ENCODE results near the gene CTSK.
"Not testable (repeated sequence)": the region's sequence is repeated elsewhere in the genome, so short reads cannot be mapped to it uniquely, and the experiment has no call there.

Gene CTSK

GRCh38 chr1:150804671-150805070, 3.4 kb downstream of the CTSK start:
- no peak for TF ChIP-seq CTCF (IDR thresholded peaks at IDR 0.05; ENCODE audit: insufficient read depth, low read depth, low read length, missing control alignments)
- no peak overlapping the region for H3K4me3 ChIP-seq (ENCODE audit: low read depth, low read length)
- no peak for DNase-seq (ENCODE audit: low read depth)

- H3K4me3 ChIP-seq (ENCODE audit: low read depth, low read length), result no peak overlapping the region
- DNase-seq (ENCODE audit: low read depth), result no peak
- no peak for TF ChIP-seq CTCF (IDR thresholded peaks at IDR 0.05; ENCODE audit: insufficient read depth, low read depth, low read length, missing control alignments)
These were observed 9.0 kb downstream of the CTSK start for GRCh38 chr1:150799089-150799488.

- H3K4me3 ChIP-seq (ENCODE audit: low read depth, low read length), result no peak overlapping the region
- no peak for TF ChIP-seq CTCF (IDR thresholded peaks at IDR 0.05; ENCODE audit: insufficient read depth, low read depth, low read length, missing control alignments)
- no peak for DNase-seq (ENCODE audit: low read depth)
These were observed 9.5 kb downstream of the CTSK start for GRCh38 chr1:150798525-150798924.

GRCh38 chr1:150796374-150796773, 11.7 kb downstream of the CTSK start:
- H3K4me3 ChIP-seq (ENCODE audit: low read depth, low read length), result no peak overlapping the region
- TF ChIP-seq CTCF (IDR thresholded peaks at IDR 0.05; ENCODE audit: insufficient read depth, low read depth, low read length, missing control alignments), result no peak
- no peak for DNase-seq (ENCODE audit: low read depth)

DNA sequence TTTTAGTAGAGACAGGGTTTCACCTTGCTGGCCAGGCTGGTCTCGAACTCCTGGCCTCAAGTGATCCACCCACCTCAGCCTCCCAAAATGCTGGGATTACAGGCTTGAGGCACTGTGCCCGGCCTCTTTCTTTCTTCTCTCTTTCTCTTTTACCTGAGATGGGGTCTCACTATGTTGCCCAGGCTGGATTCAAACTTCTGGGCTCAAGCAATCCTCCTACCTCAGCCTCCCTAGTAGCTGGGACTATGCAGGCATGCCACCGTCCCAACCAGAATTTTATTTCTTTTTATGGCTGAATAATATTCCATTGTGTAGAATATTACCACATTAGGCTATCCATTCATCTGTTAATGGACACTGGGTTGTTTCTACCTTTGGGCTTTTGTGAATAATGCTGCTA, 14.3 kb downstream of the CTSK start:
- DNase-seq (ENCODE audit: low read depth); H3K4me3 ChIP-seq (ENCODE audit: low read depth, low read length): not testable (repeated sequence)

DNA sequence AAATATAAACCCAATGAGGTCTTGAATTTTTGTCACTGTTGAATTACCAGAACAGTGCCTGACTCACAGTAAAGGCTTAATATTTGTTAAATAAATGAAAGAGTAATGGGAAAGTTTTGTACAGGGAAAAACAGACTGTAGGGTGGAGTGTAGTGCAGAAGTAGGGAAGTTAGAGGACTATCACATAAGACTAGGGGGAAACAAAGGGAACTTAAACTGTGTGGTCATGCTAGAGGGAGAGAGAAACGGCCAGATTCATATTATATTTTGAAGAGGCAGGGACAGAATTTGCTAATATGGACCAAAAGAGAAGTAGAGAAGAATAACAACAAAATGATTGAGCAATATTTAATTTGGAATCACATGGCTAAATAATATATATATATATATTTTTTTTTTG, 14.8 kb downstream of the CTSK start:
- H3K4me3 ChIP-seq (ENCODE audit: low read depth, low read length), result no peak overlapping the region
- DNase-seq (ENCODE audit: low read depth), result no peak
- TF ChIP-seq CTCF (IDR thresholded peaks at IDR 0.05; ENCODE audit: insufficient read depth, low read depth, low read length, missing control alignments), result no peak

DNA sequence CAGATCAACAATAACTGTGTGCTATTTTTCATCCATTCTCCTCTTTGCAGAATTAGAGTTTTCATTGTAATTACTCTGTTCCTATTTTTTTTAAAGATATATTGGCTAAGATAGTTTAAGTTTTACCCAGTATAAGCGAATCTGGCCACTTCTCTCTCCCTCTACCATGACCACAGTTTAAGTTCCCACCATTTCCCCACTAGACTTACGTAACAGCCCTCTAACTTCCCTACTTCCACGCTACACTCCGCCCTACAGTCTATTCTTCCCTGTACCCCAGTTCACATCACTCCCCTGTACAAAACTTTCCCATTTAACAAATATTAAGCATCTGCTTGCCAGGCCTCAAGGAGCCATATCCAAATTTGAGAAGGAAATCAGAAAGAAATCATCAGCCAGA, 16.5 kb downstream of the CTSK start:
- no peak for TF ChIP-seq CTCF (IDR thresholded peaks at IDR 0.05; ENCODE audit: insufficient read depth, low read depth, low read length, missing control alignments)
- no peak overlapping the region for H3K4me3 ChIP-seq (ENCODE audit: low read depth, low read length)
- DNase-seq (ENCODE audit: low read depth), result no peak

GRCh38 chr1:150789396-150789795, 18.7 kb downstream of the CTSK start:
- DNase-seq (ENCODE audit: low read depth), result no peak
- no peak for TF ChIP-seq CTCF (IDR thresholded peaks at IDR 0.05; ENCODE audit: insufficient read depth, low read depth, low read length, missing control alignments)
- H3K4me3 ChIP-seq (ENCODE audit: low read depth, low read length), result no peak overlapping the region
